K562 (cell line): ENCODE results near the gene CSMD2. TPM values are rescaled to one million over a fixed set of nuclear protein-coding genes. Genes with fewer than 3 reads are reported as not detected.

Experiments
- ATAC-seq: fragments of 200-7000 bp; cut with Tn5 transposase; 3 replicates; pipeline ENCODE4 v1.9.1; 2020; ENCODE audit warnings: moderate library complexity
- BruUV-seq: library from RNA; stranded (reverse); fragments of 400-500 nt; replicated peaks from 2 replicates; lab custom pipeline; 2021; lab: Mats Ljungman, UMichigan
- CTCF ChIA-PET: fragments of 300-600 bp; formaldehyde crosslinking; extraction: SDS; loops from one replicate; lab custom pipeline; 2021; ENCODE audit warnings: low intra/inter-chr PET ratio; lab: Yijun Ruan, JAX
- POLR2A ChIA-PET: fragments of 300-600, 350-650 bp; sonication (Branson Sonifier 250); formaldehyde crosslinking; extraction: SDS; loops from one replicate; lab custom pipeline; 2021; ENCODE audit warnings: antibody characterized with exemption, inconsistent platforms; lab: Yijun Ruan, JAX
- DNase-seq, 4 experiments: peaks; one replicate each; pipeline versions ENCODE4 v3.0.0 to v3.0.0-alpha.2; 2011 to 2018; ENCODE audit warnings: low spot score in 3 of 4, mixed read lengths in 3 of 4; ENCODE audit errors: extremely low read depth in 1 of 4
- FAIRE-seq: peaks from 2 replicates; lab custom pipeline; 2011; peaks lifted over from hg19 to GRCh38; lab: Jason Lieb, UNC
- H2AFZ ChIP-seq: 2 replicates; pipeline ENCODE4 v1.6.0; 2011; ENCODE audit warnings: low read depth, low read length, control low read depth, inconsistent platforms
- H3K27ac ChIP-seq: fragments of 200-600 bp; 3 replicates; pipeline ENCODE4 v1.8.0; 2011; ENCODE audit warnings: low read depth, mild to moderate bottlenecking, control low read depth, inconsistent platforms, low read length, moderate library complexity, mixed read lengths; ENCODE audit errors: extremely low read depth
- H3K27me3 ChIP-seq, 2 experiments: fragments of 300-600 bp in 1 of 2; 2 replicates in 1 of 2; 3 replicates in 1 of 2; pipeline versions ENCODE4 v1.6.0 to v1.8.0; 2011; ENCODE audit warnings: inconsistent platforms in 2 of 2, low read length in 2 of 2, mild to moderate bottlenecking in 1 of 2, mixed read lengths in 1 of 2, moderate library complexity in 1 of 2; ENCODE audit not compliant: control insufficient read depth in 2 of 2, insufficient read depth in 2 of 2
- H3K36me3 ChIP-seq: fragments of 300-600 bp; 3 replicates; pipeline ENCODE4 v1.8.0; 2011; ENCODE audit warnings: mild to moderate bottlenecking, low read length, inconsistent platforms; ENCODE audit not compliant: control insufficient read depth, insufficient read depth
- H3K4me1 ChIP-seq, 2 experiments: fragments of 200-600 bp in 1 of 2; replicated peaks in 1 of 2; 2 replicates in 1 of 2; 3 replicates in 1 of 2; pipeline versions ENCODE4 v1.5.1 to v1.8.0; 2011; ENCODE audit warnings: inconsistent platforms in 2 of 2, low read length in 2 of 2, mild to moderate bottlenecking in 1 of 2, mixed read lengths in 1 of 2, moderate library complexity in 1 of 2; ENCODE audit not compliant: control insufficient read depth in 2 of 2, insufficient read depth in 2 of 2
- H3K4me2 ChIP-seq: 2 replicates; pipeline ENCODE4 v1.6.1; 2011; ENCODE audit warnings: low read length, control low read depth, inconsistent platforms, mixed read lengths; ENCODE audit not compliant: insufficient read depth
- H3K4me3 ChIP-seq: fragments of 200-600 bp; sonication (generic), shearing (Covaris generic); 2 replicates; pipeline ENCODE4 v1.5.1; 2016; ENCODE audit warnings: control low read depth, inconsistent platforms
- H3K79me2 ChIP-seq: fragments of 200-600 bp; 3 replicates; pipeline ENCODE4 v1.8.0; 2011; ENCODE audit warnings: low read length, inconsistent platforms; ENCODE audit not compliant: control insufficient read depth, insufficient read depth
- H3K9ac ChIP-seq, 2 experiments: 2 replicates each; pipeline versions ENCODE4 v1.6.0 to v1.6.1; 2011; ENCODE audit warnings: low read depth in 2 of 2, low read length in 2 of 2, control low read depth in 1 of 2, inconsistent platforms in 1 of 2, mild to moderate bottlenecking in 1 of 2, mixed read lengths in 1 of 2; ENCODE audit not compliant: insufficient read depth in 1 of 2
- H3K9me1 ChIP-seq: one replicate; pipeline ENCODE4 v1.6.0; 2011; ENCODE audit warnings: inconsistent platforms, mild to moderate bottlenecking, low read length, moderate library complexity; ENCODE audit not compliant: control insufficient read depth, insufficient read depth
- H3K9me3 ChIP-seq: replicated peaks from 2 replicates; pipeline ENCODE4 v1.5.1; 2011; ENCODE audit warnings: low read depth, low read length, inconsistent platforms; ENCODE audit not compliant: control insufficient read depth, insufficient read depth
- H4K20me1 ChIP-seq: replicated peaks from 2 replicates; pipeline ENCODE4 v1.6.1; 2011; ENCODE audit warnings: low read length, inconsistent platforms, mixed read lengths; ENCODE audit not compliant: control insufficient read depth, insufficient read depth
- KLF16 ChIP-seq: IDR thresholded peaks from 2 replicates; pipeline ENCODE4 v1.6.1; 2016; ENCODE audit warnings: antibody characterized with exemption
- SMAD4 ChIP-seq: fragments of 250-450 bp; sonication (Bioruptor Pico); conservative IDR thresholded peaks from 2 replicates; pipeline ENCODE4 v1.8.0; 2021; ENCODE audit warnings: inconsistent platforms, mild to moderate bottlenecking, moderate library complexity
- TOE1 ChIP-seq, 2 experiments: fragments of 450-650 bp in 1 of 2; sonication (generic) in 1 of 2; formaldehyde crosslinking in 1 of 2; IDR thresholded peaks; 2 replicates each; pipeline versions ENCODE4 v1.7.1 to v1.8.0; 2016 to 2022; ENCODE audit warnings: borderline replicate concordance in 2 of 2, mild to moderate bottlenecking in 2 of 2, antibody characterized with exemption in 1 of 2, inconsistent platforms in 1 of 2, low read depth in 1 of 2, missing genetic modification reagents in 1 of 2, moderate library complexity in 1 of 2
- ZNF274 ChIP-seq: IDR thresholded peaks from 2 replicates; pipeline ENCODE4 v1.6.1; 2011; ENCODE audit warnings: low read depth, mild to moderate bottlenecking, low read length, moderate library complexity, borderline replicate concordance
- WGBS: fragments of 100-300 bp; shearing (Covaris generic); methylation state at CpG from one replicate; pipeline ENCODE4 v1.1.6; 2016; ENCODE audit warnings: low coverage, mixed read lengths; ENCODE audit not compliant: insufficient coverage; ENCODE audit errors: missing lambda C conversion rate; 5-methylcytosine and 5-hydroxymethylcytosine counted together
- in situ Hi-C: fragments of 300-500 bp; cut with MboI; formaldehyde crosslinking; loops from 4 replicates; pipeline ENCODE4 v1.15.0; 2018; ENCODE audit warnings: inconsistent platforms, mixed read lengths
- intact Hi-C: fragments of 100-400 bp; cut with micrococcal nuclease; formaldehyde crosslinking; loops from 2 replicates; pipeline ENCODE4 v1.14.2; 2022
- polyA plus RNA-seq, 8 experiments: library from polyadenylated mRNA; depleted of rRNA in 4 of 8; stranded (reverse) in 5 of 8; unstranded in 3 of 8; fragments of >200 nt; fragmentation: Nextera tagmentation in 2 of 8; fragmentation: Illumina TruSeq in 1 of 8; extraction: Ambion mirVana in 2 of 8; extraction: Trizol in 1 of 8; gene quantifications; 2 replicates each; pipeline versions ENCODE4 v1.2.1 to v1.2.3, GENCODE V29; 2011 to 2014; ENCODE audit warnings: inconsistent platforms in 1 of 8, missing spikeins in 1 of 8
- total RNA-seq, 7 experiments: library from RNA; depleted of rRNA in 6 of 7; stranded (reverse); fragments of >200 nt in 6 of 7; fragmentation: Illumina TruSeq in 2 of 7; extraction: Trizol in 2 of 7; gene quantifications; 2 replicates each; pipeline versions ENCODE4 v1.2.1 to v1.2.3, GENCODE V29; 2011 to 2021; ENCODE audit warnings: low replicate concordance in 1 of 7

The CSMD2 gene
- total and polyA plus RNA-seq, 9 of the 15 experiments (the other 6 are each of a cell fraction or from before 2014, with no cell fraction given) = not detected

- no peak overlapping the region for H2AFZ ChIP-seq
- DNase-seq = no peak
- no TSS peak for BruUV-seq
- no peaks in the 10 kb centered on the region for H3K9me1 ChIP-seq
- H3K4me2 ChIP-seq = no peak overlapping the region
- H3K4me3 ChIP-seq = no peak overlapping the region
- no peak overlapping the region for H3K9ac ChIP-seq
- no peaks in the 10 kb centered on the region for H4K20me1 ChIP-seq
- ChIA-PET CTCF (no interaction called here), POLR2A (no interaction called here)
- TF ChIP-seq ZNF274 (no peak), KLF16 (no peak), SMAD4 (CRISPR knock-in tag) (no peak)
- no peak overlapping the region for H3K27ac ChIP-seq
- no peaks in the 10 kb centered on the region for H3K9me3 ChIP-seq
- H3K27me3 ChIP-seq = peaks cover 0 to 8% of the 10 kb centered on the region in 2 experiments; a peak in 3 of 5 replicates
- intact Hi-C loops = no loop called here
- no peaks in the 10 kb centered on the region for H3K4me1 ChIP-seq
- no peaks in the 10 kb centered on the region for H3K36me3 ChIP-seq
- WGBS = 0% methylated on average over 1 of the region's 1 CpG
- FAIRE-seq = peak; percentile 26
- ATAC-seq = no peak
- in situ Hi-C loops = no loop called here
- no peaks in the 10 kb centered on the region for H3K79me2 ChIP-seq
These were observed 478.0 kb downstream of the CSMD2 start for GRCh38 chr1:33687000-33687399.

- Histone ChIP-seq H3K27me3 (peaks cover 0 to 8% of the 10 kb centered on the region in 2 experiments; a peak in 3 of 5 replicates), H3K9me1 (no peaks in the 10 kb centered on the region), H4K20me1 (no peaks in the 10 kb centered on the region), H2AFZ (no peak overlapping the region), H3K27ac (no peak overlapping the region), H3K9me3 (no peaks in the 10 kb centered on the region), H3K4me3 (no peak overlapping the region), H3K79me2 (no peaks in the 10 kb centered on the region), H3K9ac (no peak overlapping the region), H3K4me2 (no peak overlapping the region), H3K4me1 (no peaks in the 10 kb centered on the region), H3K36me3 (no peaks in the 10 kb centered on the region)
- intact Hi-C loops = no loop called here
- WGBS = 0% methylated on average over 1 of the region's 1 CpG
- CTCF ChIA-PET = no interaction called here
- TF ChIP-seq TOE1 (IDR thresholded peaks at IDR 0.05; ENCODE audit: borderline replicate concordance) (no peak), TOE1 (CRISPR knock-in tag; IDR thresholded peaks at IDR 0.05; ENCODE audit: borderline replicate concordance, low read depth) (no peak)
- no peak for DNase-seq
- ATAC-seq = no peak
- in situ Hi-C loops = no loop called here
- no TSS peak for BruUV-seq
- POLR2A ChIA-PET = no interaction called here
- FAIRE-seq = no peak
These were observed 478.5 kb downstream of the CSMD2 start for GRCh38 chr1:33686551-33686950.
